LNCAP (cell line): ENCODE measurements around the gene RYR1.

Source experiments
- TF ChIP-seq, protein P1 (sequence below): fragments of 450-650 bp; IDR thresholded peaks from 2 replicates; pipeline ENCODE4 v1.5.1; 2017; ENCODE audit warnings: mild to moderate bottlenecking

The RYR1 gene

DNA sequence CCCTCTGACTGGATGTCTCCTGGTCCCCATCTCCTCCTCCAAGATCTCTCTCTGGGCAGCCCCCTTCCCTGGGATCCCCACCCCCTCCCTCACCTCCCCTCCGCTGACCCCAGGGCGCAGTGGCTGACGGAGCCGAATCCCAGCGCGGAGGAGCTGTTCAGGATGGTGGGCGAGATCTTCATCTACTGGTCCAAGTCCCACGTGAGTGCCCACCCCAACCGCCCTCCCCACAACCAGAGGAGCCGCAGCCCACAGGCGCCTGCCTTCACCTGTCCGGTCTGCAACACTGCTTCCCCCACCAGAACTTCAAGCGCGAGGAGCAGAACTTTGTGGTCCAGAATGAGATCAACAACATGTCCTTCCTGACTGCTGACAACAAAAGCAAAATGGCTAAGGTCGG lies 89.4 kb downstream of the RYR1 start:
- TF ChIP-seq, protein P1, sequence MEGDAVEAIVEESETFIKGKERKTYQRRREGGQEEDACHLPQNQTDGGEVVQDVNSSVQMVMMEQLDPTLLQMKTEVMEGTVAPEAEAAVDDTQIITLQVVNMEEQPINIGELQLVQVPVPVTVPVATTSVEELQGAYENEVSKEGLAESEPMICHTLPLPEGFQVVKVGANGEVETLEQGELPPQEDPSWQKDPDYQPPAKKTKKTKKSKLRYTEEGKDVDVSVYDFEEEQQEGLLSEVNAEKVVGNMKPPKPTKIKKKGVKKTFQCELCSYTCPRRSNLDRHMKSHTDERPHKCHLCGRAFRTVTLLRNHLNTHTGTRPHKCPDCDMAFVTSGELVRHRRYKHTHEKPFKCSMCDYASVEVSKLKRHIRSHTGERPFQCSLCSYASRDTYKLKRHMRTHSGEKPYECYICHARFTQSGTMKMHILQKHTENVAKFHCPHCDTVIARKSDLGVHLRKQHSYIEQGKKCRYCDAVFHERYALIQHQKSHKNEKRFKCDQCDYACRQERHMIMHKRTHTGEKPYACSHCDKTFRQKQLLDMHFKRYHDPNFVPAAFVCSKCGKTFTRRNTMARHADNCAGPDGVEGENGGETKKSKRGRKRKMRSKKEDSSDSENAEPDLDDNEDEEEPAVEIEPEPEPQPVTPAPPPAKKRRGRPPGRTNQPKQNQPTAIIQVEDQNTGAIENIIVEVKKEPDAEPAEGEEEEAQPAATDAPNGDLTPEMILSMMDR, result no peak

DNA sequence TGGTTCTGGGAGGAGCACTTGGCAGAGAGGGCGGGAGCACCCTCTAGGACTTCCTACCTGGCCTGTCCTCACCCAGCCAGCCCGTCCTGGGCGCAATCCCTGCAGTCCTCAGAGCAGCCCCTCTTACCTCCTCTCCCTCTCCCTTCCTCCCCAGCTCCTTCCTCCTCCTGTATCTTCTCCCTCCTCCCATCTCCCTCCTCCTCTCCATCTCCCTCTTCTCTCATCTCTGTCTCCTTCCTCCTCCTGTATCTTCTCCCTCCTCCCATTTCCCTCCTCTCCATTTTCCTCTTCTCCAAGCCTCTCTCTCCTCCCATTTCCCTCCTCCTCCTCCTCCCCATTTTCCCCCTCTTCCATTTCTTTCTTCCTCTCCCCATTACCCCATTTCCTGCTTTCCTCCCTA lies 89.8 kb downstream of the RYR1 start:
- TF ChIP-seq, protein P1, result no peak

DNA sequence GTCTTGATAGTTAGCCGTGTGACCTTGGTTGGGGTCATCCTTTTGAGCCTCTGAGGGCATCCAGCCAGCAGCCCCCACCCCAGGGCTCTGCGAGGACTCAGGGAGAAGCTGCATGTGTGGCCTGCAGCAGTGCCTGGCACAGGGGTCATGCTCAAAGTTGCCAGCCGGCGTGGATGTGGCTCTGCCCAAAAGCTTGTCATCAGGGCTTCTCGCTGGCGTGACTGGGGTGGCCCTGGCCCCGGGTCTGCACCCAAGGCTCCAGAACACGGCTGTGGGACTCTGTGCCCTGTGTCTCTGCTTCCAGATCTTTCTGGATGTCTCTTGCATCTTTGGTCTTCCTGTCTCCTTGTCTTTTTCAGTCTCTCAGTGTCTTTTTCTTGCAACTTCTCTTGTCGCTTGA lies 90.9 kb downstream of the RYR1 start:
- TF ChIP-seq, protein P1, result no peak

DNA sequence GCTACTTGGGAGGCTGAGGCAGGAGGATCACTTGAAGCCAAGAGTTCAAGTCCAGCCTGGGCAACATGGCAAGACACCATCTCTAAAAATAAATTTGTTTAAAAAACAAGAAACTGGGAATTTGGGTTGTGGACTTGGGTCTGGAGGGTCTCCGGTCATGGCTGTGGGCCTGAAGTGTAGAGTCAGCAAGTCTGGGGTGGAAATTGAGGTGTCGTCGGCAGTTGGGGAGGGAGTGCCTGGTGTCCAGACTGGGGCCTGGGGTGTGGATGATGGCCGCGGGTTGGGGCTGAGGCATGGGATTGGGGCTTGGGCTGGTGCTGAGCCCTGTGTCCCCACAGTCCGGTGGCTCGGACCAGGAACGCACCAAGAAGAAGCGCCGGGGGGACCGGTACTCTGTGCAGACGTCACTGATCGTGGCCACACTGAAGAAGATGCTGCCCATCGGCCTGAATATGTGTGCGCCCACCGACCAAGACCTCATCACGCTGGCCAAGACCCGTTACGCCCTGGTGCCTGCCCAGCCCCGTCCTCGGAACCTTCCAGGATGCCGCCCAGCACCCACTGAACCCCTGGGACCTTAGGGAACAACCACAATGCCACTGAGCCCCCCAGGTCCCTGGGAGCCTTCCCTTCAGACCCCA lies 91.6 kb downstream of the RYR1 start:
- TF ChIP-seq, protein P1, result no peak

DNA sequence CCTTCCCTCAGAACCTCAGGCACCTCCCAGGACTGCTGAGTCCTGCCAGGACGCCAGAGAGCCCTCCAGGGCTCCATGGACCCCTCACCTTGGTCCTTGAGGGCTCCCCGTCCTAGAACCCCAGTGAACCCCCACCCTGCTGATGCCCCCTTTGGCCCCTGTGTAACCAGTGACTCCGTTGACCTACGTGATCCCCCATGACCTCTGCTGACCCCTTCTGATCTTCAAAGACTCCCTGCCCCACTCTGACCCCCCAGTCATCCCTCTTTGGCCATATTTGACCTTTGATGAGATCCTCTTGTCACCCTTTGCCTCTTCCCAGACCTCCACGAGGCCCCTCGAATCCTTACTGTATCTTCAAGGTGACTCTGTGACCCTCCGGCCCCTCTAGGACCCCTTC lies 92.9 kb downstream of the RYR1 start:
- TF ChIP-seq, protein P1, result no peak

DNA sequence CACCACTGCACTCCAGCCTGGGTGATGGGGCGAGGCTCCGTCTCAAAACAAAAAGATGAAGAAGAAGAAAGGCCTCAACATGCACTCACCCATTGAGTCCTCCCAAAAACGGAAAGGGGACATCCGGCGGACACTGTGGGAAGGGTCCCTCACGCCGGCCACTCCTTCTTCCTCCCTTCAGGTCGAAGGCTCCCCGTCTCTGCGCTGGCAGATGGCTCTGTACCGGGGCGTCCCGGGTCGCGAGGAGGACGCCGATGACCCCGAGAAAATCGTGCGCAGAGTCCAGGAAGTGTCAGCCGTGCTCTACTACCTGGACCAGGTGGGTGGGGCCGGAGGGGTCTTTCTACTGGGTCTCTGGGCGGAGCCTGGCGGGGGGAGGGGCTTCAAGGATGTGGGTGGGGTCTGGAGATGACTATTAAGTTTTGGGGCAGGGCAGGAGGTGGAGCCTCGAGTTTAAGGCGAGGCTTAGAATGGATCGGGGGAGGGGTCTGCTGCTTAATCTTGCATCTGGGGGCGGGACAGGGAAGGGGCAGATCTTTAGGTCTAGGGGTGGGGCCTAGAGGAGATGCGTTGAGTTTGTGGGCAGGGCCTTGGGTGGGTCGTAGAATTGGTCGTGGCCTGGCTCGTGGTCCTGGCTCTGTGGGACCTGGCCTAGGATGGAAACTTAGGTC lies 94.1 kb downstream of the RYR1 start:
- TF ChIP-seq, protein P1, result no peak

DNA sequence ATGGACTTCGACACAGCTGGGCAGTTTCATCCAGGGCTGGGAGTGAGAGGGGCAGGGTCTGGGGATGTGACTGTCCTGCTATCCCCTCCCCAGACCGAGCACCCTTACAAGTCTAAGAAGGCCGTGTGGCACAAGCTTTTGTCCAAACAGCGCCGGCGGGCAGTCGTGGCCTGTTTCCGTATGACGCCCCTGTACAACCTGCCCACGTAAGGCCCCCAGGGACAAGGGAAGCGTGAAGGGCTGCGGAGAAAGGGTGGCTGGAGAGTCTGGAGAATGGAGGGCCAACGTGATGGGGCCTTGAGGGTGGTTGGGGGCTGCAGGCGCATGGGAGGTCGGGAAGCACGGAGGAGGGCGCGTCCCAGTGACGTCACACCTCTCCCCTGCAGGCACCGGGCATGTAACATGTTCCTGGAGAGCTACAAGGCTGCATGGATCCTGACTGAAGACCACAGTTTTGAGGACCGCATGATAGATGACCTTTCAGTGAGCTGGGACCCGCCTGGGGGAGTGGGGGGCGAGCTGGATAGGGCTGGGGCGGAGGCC lies 94.8 kb downstream of the RYR1 start:
- TF ChIP-seq, protein P1, result no peak
